Activated CD4-positive, alpha-beta T cell treated with anti-CD3 and anti-CD28 coated beads, Interleukin-2, amount 50 U/mL, for 4 hours (primary cell): ENCODE results near the gene SULT1C4.

ENCODE experiments used
- DNase-seq, 2 experiments: peaks; one replicate each; pipeline ENCODE4 v3.0.0-alpha.2; 2020

Gene SULT1C4

GRCh38 chr2:108376774-108377173 lies 980 bp upstream of the SULT1C4 start:
- no peak for DNase-seq

- no peak for DNase-seq
Measured at GRCh38 chr2:108377401-108377800, 353 bp upstream of the SULT1C4 start.

GRCh38 chr2:108378851-108379250 lies 1.1 kb downstream of the SULT1C4 start:
- no peak for DNase-seq

GRCh38 chr2:108382196-108382595 lies 4.4 kb downstream of the SULT1C4 start:
- no peak for DNase-seq

- DNase-seq: no peak
Measured at GRCh38 chr2:108383146-108383830, 5.5 kb downstream of the SULT1C4 start.

- no peak for DNase-seq
Measured at GRCh38 chr2:108384662-108385393, 7.1 kb downstream of the SULT1C4 start.

GRCh38 chr2:108385411-108386071 lies 7.8 kb downstream of the SULT1C4 start:
- DNase-seq: no peak

GRCh38 chr2:108388045-108388444 lies 10.3 kb downstream of the SULT1C4 start:
- no peak for DNase-seq

GRCh38 chr2:108390340-108390739 lies 12.6 kb downstream of the SULT1C4 start:
- DNase-seq: no peak

- no peak for DNase-seq
Measured at GRCh38 chr2:108392029-108392428, 14.3 kb downstream of the SULT1C4 start.

- no peak for DNase-seq
Measured at GRCh38 chr2:108393197-108393596, 15.4 kb downstream of the SULT1C4 start.

- no peak for DNase-seq
Measured at GRCh38 chr2:108395155-108395554, 17.4 kb downstream of the SULT1C4 start.

- DNase-seq: no peak
Measured at GRCh38 chr2:108396845-108397244, 19.1 kb downstream of the SULT1C4 start.

- DNase-seq: no peak
Measured at GRCh38 chr2:108399479-108399878, 21.7 kb downstream of the SULT1C4 start.

- DNase-seq: no peak
Measured at GRCh38 chr2:108401800-108402199, 24.0 kb downstream of the SULT1C4 start.

- no peak for DNase-seq
Measured at GRCh38 chr2:108403494-108403893, 25.7 kb downstream of the SULT1C4 start.

- DNase-seq: no peak
Measured at GRCh38 chr2:108404784-108405397, 27.1 kb downstream of the SULT1C4 start.

GRCh38 chr2:108407864-108408729 lies 30.3 kb downstream of the SULT1C4 start:
- DNase-seq: no peak

GRCh38 chr2:108409768-108410167 lies 32.0 kb downstream of the SULT1C4 start:
- no peak for DNase-seq

GRCh38 chr2:108412995-108413710 lies 35.4 kb downstream of the SULT1C4 start:
- DNase-seq: no peak

- no peak for DNase-seq
Measured at GRCh38 chr2:108413711-108414095, 35.9 kb downstream of the SULT1C4 start.
